ENCODE results near the gene RNF31. TPM values are rescaled to one million over a fixed set of nuclear protein-coding genes. Genes with fewer than 3 reads are reported as not detected.

RNF31 gene
- total RNA-seq, 4 donors from 2014 or later: 17.7 to 106 (median 57.9) TPM

DNA sequence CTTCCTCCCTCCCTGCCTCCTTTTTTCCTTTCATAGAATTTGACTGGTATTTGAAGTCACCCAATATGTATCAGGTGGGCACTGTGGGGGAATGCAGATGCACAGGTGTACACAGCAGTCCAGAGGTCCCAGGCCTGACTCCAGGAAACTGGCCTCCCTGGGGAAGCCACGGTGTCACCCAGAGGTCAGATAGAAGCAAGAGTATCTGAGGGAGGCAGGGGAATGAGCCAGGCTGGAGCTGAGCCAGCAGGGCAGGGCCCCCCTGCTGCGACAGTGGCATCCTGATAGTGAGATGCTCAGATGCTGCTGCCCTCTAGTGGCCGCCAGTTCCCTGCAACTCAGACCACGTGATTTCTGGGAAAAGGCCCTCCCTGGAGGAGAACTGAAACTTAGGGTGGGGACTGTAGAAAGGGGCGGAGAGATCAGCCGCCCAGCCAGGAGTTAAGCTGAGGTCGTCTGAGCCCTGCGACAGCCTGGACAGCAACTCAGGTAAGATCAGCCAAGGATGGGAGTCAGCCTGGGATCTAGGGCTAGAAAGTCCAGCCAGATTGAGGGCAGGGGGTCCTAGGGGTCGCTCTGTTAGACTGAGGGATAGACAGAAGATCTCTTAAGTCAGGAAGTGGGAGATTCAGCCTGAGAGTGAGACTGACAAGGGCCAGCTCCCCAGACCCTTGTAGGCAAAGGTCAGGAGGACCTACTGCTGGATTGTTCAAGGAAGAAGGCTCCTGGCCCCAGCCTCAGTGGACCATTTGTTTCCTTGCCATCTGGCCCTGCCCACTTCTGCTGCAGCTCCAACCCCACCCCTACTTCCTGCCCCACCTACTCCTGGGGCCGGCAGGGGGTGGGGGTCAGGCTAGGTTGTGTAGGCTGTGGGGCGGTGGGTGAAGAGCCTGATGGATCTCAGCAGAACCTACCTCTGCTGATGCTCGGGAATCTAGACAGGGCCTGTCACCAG is 13.8 kb downstream of the RNF31 start, which contains the start of gene IRF9:
Gene IRF9, plus strand, starts transcription at position 416 of the 955 bp plus-strand sequence. CDS start 880 bp downstream, outside the sequence.
- peak; percentile 51 to 57 for TF ChIP-seq POLR2A (IDR thresholded peaks at IDR 0.05)
- TF ChIP-seq, protein P1, sequence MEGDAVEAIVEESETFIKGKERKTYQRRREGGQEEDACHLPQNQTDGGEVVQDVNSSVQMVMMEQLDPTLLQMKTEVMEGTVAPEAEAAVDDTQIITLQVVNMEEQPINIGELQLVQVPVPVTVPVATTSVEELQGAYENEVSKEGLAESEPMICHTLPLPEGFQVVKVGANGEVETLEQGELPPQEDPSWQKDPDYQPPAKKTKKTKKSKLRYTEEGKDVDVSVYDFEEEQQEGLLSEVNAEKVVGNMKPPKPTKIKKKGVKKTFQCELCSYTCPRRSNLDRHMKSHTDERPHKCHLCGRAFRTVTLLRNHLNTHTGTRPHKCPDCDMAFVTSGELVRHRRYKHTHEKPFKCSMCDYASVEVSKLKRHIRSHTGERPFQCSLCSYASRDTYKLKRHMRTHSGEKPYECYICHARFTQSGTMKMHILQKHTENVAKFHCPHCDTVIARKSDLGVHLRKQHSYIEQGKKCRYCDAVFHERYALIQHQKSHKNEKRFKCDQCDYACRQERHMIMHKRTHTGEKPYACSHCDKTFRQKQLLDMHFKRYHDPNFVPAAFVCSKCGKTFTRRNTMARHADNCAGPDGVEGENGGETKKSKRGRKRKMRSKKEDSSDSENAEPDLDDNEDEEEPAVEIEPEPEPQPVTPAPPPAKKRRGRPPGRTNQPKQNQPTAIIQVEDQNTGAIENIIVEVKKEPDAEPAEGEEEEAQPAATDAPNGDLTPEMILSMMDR (IDR thresholded peaks at IDR 0.05): peak; percentile 93 to 98 (median 94)
- no peaks in the 10 kb centered on the region for H3K36me3 ChIP-seq
- peaks cover 7% of the 10 kb centered on the region in 2 donors for H3K4me1 ChIP-seq
- H3K4me3 ChIP-seq: peak within 1 kb of the TSS; percentile 62 to 66
- peak; percentile 96 to 98 for DNase-seq
- intact Hi-C loops (cut with DNase I; ENCODE audit: low total_unique reads): no loop called here
- H3K27me3 ChIP-seq: no peaks in the 10 kb centered on the region
- H3K9me3 ChIP-seq: no peaks in the 10 kb centered on the region
- peak within 1 kb of the TSS; percentile 88 to 98 for H3K27ac ChIP-seq

DNA sequence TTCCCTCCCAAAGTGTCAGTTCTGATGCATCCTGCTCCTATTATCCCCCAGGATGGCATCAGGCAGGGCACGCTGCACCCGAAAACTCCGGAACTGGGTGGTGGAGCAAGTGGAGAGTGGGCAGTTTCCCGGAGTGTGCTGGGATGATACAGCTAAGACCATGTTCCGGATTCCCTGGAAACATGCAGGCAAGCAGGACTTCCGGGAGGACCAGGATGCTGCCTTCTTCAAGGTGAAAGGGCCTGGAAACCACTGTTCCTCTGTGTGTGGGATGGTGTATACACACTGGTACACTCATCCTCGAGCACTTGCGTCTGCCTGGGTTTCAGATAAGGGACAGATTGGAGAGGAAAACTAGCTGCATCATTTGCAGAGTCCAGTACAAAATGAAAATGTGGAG is 14.8 kb downstream of the RNF31 start:
- Histone ChIP-seq H3K36me3 (no peaks in the 10 kb centered on the region), H3K4me3 (peak overlapping the region; percentile 62 to 66), H3K27me3 (no peaks in the 10 kb centered on the region), H3K9me3 (no peaks in the 10 kb centered on the region), H3K27ac (peak overlapping the region; percentile 88 to 98), H3K4me1 (peaks cover 7% of the 10 kb centered on the region in 2 donors)
- intact Hi-C loops (cut with DNase I; ENCODE audit: low total_unique reads): no loop called here
- no peak for DNase-seq
- TF ChIP-seq POLR2A (IDR thresholded peaks at IDR 0.05): no peak
- TF ChIP-seq, protein P1 (IDR thresholded peaks at IDR 0.05): no peak

DNA sequence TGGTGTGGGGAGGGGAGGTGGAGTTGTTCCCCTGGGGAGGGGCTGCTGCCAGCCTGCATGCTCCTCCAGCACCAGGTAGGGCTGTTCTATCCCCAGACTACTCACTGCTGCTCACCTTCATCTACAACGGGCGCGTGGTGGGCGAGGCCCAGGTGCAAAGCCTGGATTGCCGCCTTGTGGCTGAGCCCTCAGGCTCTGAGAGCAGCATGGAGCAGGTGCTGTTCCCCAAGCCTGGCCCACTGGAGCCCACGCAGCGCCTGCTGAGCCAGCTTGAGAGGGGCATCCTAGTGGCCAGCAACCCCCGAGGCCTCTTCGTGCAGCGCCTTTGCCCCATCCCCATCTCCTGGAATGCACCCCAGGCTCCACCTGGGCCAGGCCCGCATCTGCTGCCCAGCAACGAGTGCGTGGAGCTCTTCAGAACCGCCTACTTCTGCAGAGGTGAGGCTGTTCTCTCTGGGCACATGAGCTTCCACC is 17.3 kb downstream of the RNF31 start:
- H3K36me3 ChIP-seq: no peaks in the 10 kb centered on the region
- intact Hi-C loops (cut with DNase I; ENCODE audit: low total_unique reads): no loop called here
- no peaks in the 10 kb centered on the region for H3K27me3 ChIP-seq
- DNase-seq: no peak
- H3K27ac ChIP-seq: no peak overlapping the region
- TF ChIP-seq, protein P1 (IDR thresholded peaks at IDR 0.05): no peak
- no peak for TF ChIP-seq POLR2A (IDR thresholded peaks at IDR 0.05)
- H3K4me3 ChIP-seq: no peak overlapping the region
- peaks cover 7% of the 10 kb centered on the region in 2 donors for H3K4me1 ChIP-seq
- H3K9me3 ChIP-seq: no peaks in the 10 kb centered on the region

DNA sequence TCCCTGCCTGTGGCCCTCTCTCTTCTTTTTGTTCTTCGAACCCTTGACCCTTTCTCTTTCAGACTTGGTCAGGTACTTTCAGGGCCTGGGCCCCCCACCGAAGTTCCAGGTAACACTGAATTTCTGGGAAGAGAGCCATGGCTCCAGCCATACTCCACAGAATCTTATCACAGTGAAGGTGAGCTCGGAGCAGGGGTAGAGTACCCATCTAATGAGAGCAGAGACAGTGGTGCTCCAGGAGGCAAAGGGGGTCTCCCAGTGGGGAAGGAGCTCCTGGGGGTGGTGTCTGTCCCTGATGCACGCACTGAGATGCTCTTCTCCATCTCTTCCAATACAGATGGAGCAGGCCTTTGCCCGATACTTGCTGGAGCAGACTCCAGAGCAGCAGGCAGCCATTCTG is 18.5 kb downstream of the RNF31 start:
- intact Hi-C loops (cut with DNase I; ENCODE audit: low total_unique reads): no loop called here
- TF ChIP-seq POLR2A (IDR thresholded peaks at IDR 0.05): no peak
- TF ChIP-seq, protein P1 (IDR thresholded peaks at IDR 0.05): no peak
- Histone ChIP-seq H3K4me1 (peaks cover 7% of the 10 kb centered on the region in 2 donors), H3K36me3 (no peaks in the 10 kb centered on the region), H3K4me3 (no peak overlapping the region), H3K9me3 (no peaks in the 10 kb centered on the region), H3K27ac (no peak overlapping the region), H3K27me3 (no peaks in the 10 kb centered on the region)
- DNase-seq: no peak
